Thymus (tissue), 11 donors: ENCODE data around the gene ABCA3. TPM values are rescaled to one million over a fixed set of nuclear protein-coding genes. Genes with fewer than 3 reads are reported as not detected.

ENCODE experiments used
- DNase-seq, 9 donors: peaks; one replicate each; pipeline ENCODE4 v3.0.0-alpha.2; 2013; ENCODE audit warnings: low spot score in 9 of 9, low read depth in 6 of 9, missing footprints in 1 of 9
- H3K27ac ChIP-seq, 2 donors: one replicate each; pipeline ENCODE4 v1.5.1; 2013; ENCODE audit warnings: control low read depth in 1 of 2, low read depth in 1 of 2, low read length in 1 of 2, mild to moderate bottlenecking in 1 of 2, moderate library complexity in 1 of 2
- H3K27me3 ChIP-seq, 2 donors: one replicate each; pipeline ENCODE4 v1.5.1; 2013; ENCODE audit warnings: low read length in 1 of 2; ENCODE audit not compliant: control insufficient read depth in 2 of 2, insufficient read depth in 1 of 2
- H3K36me3 ChIP-seq, 2 donors: one replicate each; pipeline ENCODE4 v1.5.1; 2013; ENCODE audit warnings: low read length in 1 of 2, mild to moderate bottlenecking in 1 of 2, moderate library complexity in 1 of 2; ENCODE audit not compliant: control insufficient read depth in 2 of 2, insufficient read depth in 2 of 2
- H3K4me1 ChIP-seq, 2 donors: one replicate each; pipeline ENCODE4 v1.5.1; 2013; ENCODE audit warnings: low read length in 2 of 2; ENCODE audit not compliant: control insufficient read depth in 2 of 2, insufficient read depth in 2 of 2
- H3K4me3 ChIP-seq, 2 donors: one replicate each; pipeline ENCODE4 v1.5.1; 2013; ENCODE audit warnings: low read length in 2 of 2, control low read depth in 1 of 2, mild to moderate bottlenecking in 1 of 2
- H3K9me3 ChIP-seq, 2 donors: one replicate each; pipeline ENCODE4 v1.5.1; 2013; ENCODE audit warnings: low read length in 1 of 2, mild to moderate bottlenecking in 1 of 2; ENCODE audit not compliant: control insufficient read depth in 2 of 2, insufficient read depth in 1 of 2
- WGBS: extraction: QIAGEN DNeasy Blood & Tissue Kit; methylation state at CpG from one replicate; pipeline ENCODE4 v1.1.7; 2013; 5-methylcytosine and 5-hydroxymethylcytosine counted together
- polyA plus RNA-seq: library from polyadenylated mRNA; stranded (reverse); fragments of 200-250 nt; gene quantifications from one replicate; pipeline ENCODE4 v1.2.3, GENCODE V29; 2013
- total RNA-seq: library from RNA; stranded (reverse); fragments of 120-200 nt; gene quantifications from one replicate; pipeline ENCODE4 v1.2.4, GENCODE V29; 2013
- donor health status: healthy.

ABCA3 gene
- total and polyA plus RNA-seq, 2 donors, result 8.4 to 8.6 TPM

- Histone ChIP-seq H3K36me3 (no peaks in the 10 kb centered on the region), H3K27me3 (peaks cover 0 to 4% of the 10 kb centered on the region in 2 donors), H3K9me3 (no peaks in the 10 kb centered on the region), H3K4me1 (no peaks in the 10 kb centered on the region), H3K27ac (no peak overlapping the region), H3K4me3 (no peak overlapping the region)
- no peak for DNase-seq
- 83% methylated on average over 3 of the region's 3 CpGs for WGBS
Observed at GRCh38 chr16:2374644-2375043, 34.1 kb upstream of the ABCA3 start.

- no peaks in the 10 kb centered on the region for H3K9me3 ChIP-seq
- H3K36me3 ChIP-seq, result no peaks in the 10 kb centered on the region
- WGBS, result 75% methylated on average over 4 of the region's 4 CpGs
- H3K4me1 ChIP-seq, result no peaks in the 10 kb centered on the region
- H3K27ac ChIP-seq, result no peak overlapping the region
- peaks cover 0 to 4% of the 10 kb centered on the region in 2 donors for H3K27me3 ChIP-seq
- no peak overlapping the region for H3K4me3 ChIP-seq
- no peak for DNase-seq
Observed at GRCh38 chr16:2373176-2373575, 32.6 kb upstream of the ABCA3 start.

- no peak overlapping the region for H3K27ac ChIP-seq
- no peak for DNase-seq
- H3K4me1 ChIP-seq, result no peaks in the 10 kb centered on the region
- 93% methylated on average over 4 of the region's 4 CpGs for WGBS
- peaks cover 0 to 4% of the 10 kb centered on the region in 2 donors for H3K27me3 ChIP-seq
- H3K4me3 ChIP-seq, result no peak overlapping the region
- H3K36me3 ChIP-seq, result no peaks in the 10 kb centered on the region
- H3K9me3 ChIP-seq, result no peaks in the 10 kb centered on the region
Observed at GRCh38 chr16:2372684-2373083, 32.2 kb upstream of the ABCA3 start.

- Histone ChIP-seq H3K9me3 (no peaks in the 10 kb centered on the region), H3K4me1 (no peaks in the 10 kb centered on the region), H3K27me3 (peaks cover 0 to 7% of the 10 kb centered on the region in 2 donors), H3K27ac (no peak overlapping the region), H3K4me3 (no peak overlapping the region), H3K36me3 (no peaks in the 10 kb centered on the region)
- 94% methylated on average over 2 of the region's 2 CpGs for WGBS
- DNase-seq, result no peak
Observed at GRCh38 chr16:2371421-2371820, 30.9 kb upstream of the ABCA3 start.

- H3K27ac ChIP-seq, result no peak overlapping the region
- peaks cover 0 to 10% of the 10 kb centered on the region in 2 donors for H3K27me3 ChIP-seq
- no peak for DNase-seq
- H3K4me3 ChIP-seq, result no peak overlapping the region
- no peaks in the 10 kb centered on the region for H3K9me3 ChIP-seq
- H3K36me3 ChIP-seq, result no peaks in the 10 kb centered on the region
- H3K4me1 ChIP-seq, result peaks cover 0 to 3% of the 10 kb centered on the region in 2 donors
Observed at GRCh38 chr16:2370721-2371120, 30.2 kb upstream of the ABCA3 start.

GRCh38 chr16:2366660-2367309 lies 26.3 kb upstream of the ABCA3 start:
- DNase-seq, result peak in 1 of 9 donors; percentile 36
- 91% methylated on average over 13 of the region's 13 CpGs for WGBS
- H3K27me3 ChIP-seq, result peaks cover 0 to 18% of the 10 kb centered on the region in 2 donors
- H3K36me3 ChIP-seq, result no peaks in the 10 kb centered on the region
- H3K4me1 ChIP-seq, result peaks cover 0 to 4% of the 10 kb centered on the region in 2 donors
- H3K9me3 ChIP-seq, result no peaks in the 10 kb centered on the region
- H3K4me3 ChIP-seq, result no peak overlapping the region
- peak overlapping the region in 1 of 2 donors; percentile 55 for H3K27ac ChIP-seq

- Histone ChIP-seq H3K4me1 (peaks cover 0 to 4% of the 10 kb centered on the region in 2 donors), H3K36me3 (no peaks in the 10 kb centered on the region), H3K27ac (peak overlapping the region in 1 of 2 donors; percentile 32), H3K4me3 (no peak overlapping the region), H3K27me3 (peaks cover 0 to 21% of the 10 kb centered on the region in 2 donors), H3K9me3 (no peaks in the 10 kb centered on the region)
- WGBS, result 85% methylated on average over 11 of the region's 11 CpGs
- no peak for DNase-seq
Observed at GRCh38 chr16:2365397-2366294, 25.1 kb upstream of the ABCA3 start.

GRCh38 chr16:2364638-2365210 lies 24.2 kb upstream of the ABCA3 start:
- Histone ChIP-seq H3K27me3 (peaks cover 0 to 22% of the 10 kb centered on the region in 2 donors), H3K4me3 (no peak overlapping the region), H3K36me3 (no peaks in the 10 kb centered on the region), H3K27ac (no peak overlapping the region), H3K9me3 (no peaks in the 10 kb centered on the region), H3K4me1 (peaks cover 0 to 4% of the 10 kb centered on the region in 2 donors)
- WGBS, result 31% methylated on average over 3 of the region's 3 CpGs
- DNase-seq, result no peak

GRCh38 chr16:2362218-2362617 lies 21.7 kb upstream of the ABCA3 start:
- Histone ChIP-seq H3K27ac (no peak overlapping the region), H3K4me3 (no peak overlapping the region), H3K36me3 (no peaks in the 10 kb centered on the region), H3K27me3 (peaks cover 0 to 29% of the 10 kb centered on the region in 2 donors), H3K9me3 (no peaks in the 10 kb centered on the region), H3K4me1 (peaks cover 0 to 4% of the 10 kb centered on the region in 2 donors)
- no peak for DNase-seq
- 77% methylated on average over 3 of the region's 3 CpGs for WGBS
